ENCODE results near the gene NPR2.

Gene NPR2

GRCh38 chr9:35791297-35791921, at the start of gene NPR2:
Gene NPR2, plus strand, starts transcription at chr9:35791591. Its CDS starts 818 bp downstream, at chr9:35792409.
- no peak for DNase-seq

- DNase-seq, result no peak
Measured at GRCh38 chr9:35741740-35742139, 49.7 kb upstream of the NPR2 start.

GRCh38 chr9:35743452-35743851, 47.9 kb upstream of the NPR2 start:
- no peak for DNase-seq

DNA sequence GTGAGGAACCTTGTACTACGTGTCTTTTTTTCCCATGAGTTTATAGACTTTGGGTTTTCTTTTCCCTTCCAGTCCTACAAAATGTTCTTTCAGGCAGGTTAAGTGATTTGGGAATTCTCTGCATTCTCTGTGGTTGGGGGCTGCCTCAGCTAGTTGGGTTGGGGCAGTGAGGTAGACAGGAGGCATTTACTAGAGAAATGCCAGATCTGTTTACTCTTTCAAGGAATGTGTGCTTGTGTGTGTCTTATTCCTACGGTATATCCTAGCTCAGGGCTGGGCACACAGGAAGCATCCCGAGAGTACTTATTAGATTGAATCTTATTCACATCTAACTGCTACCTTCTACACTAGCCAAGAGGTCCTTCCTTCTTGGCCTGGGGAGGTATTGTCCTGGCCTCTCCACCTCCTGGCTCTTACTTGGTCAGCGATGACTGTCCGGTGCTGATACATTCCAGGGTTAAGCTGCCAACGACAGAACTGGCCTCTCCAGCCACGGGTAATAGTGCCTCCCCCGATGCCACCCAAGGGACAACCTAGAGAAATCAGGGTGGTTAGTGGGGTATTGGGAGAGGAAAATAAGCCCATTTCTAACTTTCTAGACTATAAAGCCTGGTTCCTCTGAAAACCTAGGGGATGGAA, 47.4 kb upstream of the NPR2 start:
- no peak for DNase-seq

GRCh38 chr9:35745569-35745968, 45.8 kb upstream of the NPR2 start:
- DNase-seq, result no peak

DNA sequence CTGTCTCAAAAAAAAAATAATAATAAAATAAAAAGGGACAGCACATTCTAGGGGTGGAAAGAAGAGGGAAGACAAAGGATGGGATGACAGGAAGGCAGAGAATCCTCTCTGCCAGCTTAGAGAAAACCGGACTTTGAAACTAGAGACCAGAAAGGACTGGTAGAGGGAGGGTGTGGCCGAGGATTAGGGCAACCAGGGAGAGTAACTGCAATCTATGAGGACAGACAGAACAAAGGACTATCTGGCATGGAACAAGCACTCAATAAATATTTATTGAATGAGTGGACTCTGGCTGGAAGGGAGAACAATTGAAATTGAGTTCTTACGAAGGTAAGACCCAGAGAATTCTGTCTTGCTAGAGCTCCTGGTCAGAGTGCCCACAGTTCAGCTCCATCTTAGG, 44.8 kb upstream of the NPR2 start:
- no peak for DNase-seq

- no peak for DNase-seq
Measured at GRCh38 chr9:35748242-35748857, 43.0 kb upstream of the NPR2 start.

DNA sequence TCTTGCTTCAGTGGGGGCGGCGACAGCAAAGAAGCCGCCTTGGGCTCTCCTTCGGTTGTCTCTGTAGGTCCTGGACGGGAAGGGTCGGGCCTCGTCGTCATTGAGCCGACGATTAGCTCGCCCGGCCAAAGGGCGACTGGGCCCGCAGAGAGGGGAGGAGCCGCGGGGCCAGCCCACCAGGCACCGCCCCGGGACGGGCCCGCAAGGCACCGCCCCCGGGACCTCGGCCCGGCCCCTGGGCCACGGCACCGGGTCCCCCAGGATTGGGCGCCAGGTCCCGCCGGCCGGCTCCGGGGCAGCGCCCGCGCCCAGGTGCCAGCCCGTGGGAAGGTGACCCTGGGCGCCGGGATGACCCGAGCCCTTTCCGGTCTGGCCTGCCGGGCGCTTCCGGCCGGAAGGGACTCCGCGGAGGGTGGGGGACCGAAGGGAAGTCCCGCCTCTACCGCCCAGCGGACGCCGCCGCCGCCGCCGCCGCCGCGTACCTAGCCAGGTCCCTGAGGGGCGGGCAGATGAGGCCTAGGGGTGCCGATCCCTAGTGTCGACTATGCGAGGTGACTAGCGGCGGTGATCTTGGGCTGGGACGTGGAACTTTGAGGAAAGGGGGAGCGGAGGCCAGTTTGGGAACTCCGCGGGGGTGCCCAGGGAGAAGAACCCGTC, 42.4 kb upstream of the NPR2 start, which contains the start of the genes GBA2 and RGP1:
GBA2 (minus strand) TSS at position 371 of the 657 bp plus-strand sequence. CDS start 524 bp downstream, outside the sequence.
RGP1 (plus strand) TSS at position 430 of the 657 bp plus-strand sequence. CDS start 469 bp downstream, outside the sequence.
- DNase-seq, result peak; percentile 82

- DNase-seq, result no peak
Measured at GRCh38 chr9:35749515-35750255, 41.7 kb upstream of the NPR2 start.

- no peak for DNase-seq
Measured at GRCh38 chr9:35750256-35750531, 41.2 kb upstream of the NPR2 start.

DNA sequence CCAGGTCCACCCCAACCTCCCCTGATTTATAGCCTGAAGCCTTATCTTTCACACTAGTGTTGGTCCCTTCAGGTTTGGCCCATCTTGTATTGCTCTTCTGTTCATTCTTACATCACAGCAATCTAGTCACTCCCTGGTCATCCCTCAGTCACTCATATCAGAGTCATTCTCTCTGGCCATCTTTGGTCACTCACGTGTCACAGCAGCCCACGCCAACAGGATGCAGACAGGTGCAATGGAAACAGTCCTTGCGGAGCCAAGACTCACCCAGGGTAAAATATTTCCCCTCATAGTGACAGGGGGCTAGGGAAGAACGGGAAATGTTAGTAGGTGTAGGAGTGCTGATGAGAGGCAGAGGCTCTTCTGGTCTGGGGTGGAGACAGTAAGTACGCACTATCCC, 37.9 kb upstream of the NPR2 start:
- DNase-seq, result no peak

GRCh38 chr9:35754264-35754663, 37.1 kb upstream of the NPR2 start, which contains the start of gene MSMP:
Gene MSMP, minus strand, starts transcription at chr9:35754276. Its CDS starts 147 bp downstream, at chr9:35754129.
- DNase-seq, result no peak

DNA sequence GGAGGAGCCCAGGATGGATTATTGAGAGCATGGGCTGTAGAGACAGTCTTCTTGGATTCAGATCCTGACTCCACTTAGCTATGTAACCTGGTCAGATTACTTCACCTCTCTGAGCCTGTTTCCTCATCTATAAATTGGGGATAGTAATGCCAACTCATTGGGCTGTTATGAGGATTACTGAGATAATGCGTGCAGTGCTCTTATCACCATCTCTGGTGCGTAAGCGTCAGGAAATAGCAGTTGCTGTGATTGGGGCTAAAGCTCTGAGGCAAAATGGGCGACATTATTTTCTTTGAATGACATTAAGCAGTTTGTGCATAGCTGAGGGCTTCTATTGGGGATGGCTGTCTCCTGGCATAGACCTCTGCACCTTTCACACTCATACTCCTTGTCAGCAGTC, 36.3 kb upstream of the NPR2 start:
- no peak for DNase-seq

- no peak for DNase-seq
Measured at GRCh38 chr9:35756275-35757225, 34.8 kb upstream of the NPR2 start.

DNA sequence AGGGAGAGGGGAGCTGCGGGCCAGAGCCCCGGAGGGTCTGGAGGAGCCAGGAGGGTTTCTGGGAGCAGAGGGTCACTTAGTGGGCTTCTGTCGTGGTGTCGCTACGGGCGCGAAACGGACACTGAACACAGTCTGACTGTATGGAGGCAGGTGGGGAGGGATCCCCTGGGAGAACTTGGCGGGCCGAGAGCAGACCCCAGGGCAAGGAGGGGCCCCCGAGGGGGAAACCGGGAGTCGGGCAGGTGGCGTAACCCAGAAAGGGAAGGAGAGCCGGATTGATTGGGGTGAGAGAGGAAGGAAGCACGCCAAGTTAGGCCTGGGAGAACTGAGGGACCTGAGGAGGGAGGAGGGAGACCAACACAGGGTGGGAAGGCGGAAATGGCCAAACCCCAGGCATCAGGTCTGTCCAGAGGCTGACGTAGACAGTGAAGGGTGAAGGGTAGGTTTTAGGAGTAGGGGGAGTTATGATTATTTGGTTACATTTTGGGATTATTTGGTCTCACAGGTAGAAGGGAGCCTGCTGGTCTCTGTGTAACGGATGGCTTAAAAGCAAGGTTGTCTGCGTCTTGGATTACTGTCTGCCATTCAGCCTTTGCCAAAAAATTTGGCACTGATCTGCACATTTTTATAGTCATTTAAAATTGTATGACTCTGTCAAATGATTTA, 34.0 kb upstream of the NPR2 start:
- no peak for DNase-seq

- no peak for DNase-seq
Measured at GRCh38 chr9:35757892-35758275, 33.5 kb upstream of the NPR2 start.

GRCh38 chr9:35758475-35759050, 32.8 kb upstream of the NPR2 start:
- DNase-seq, result no peak

GRCh38 chr9:35759795-35760194, 31.6 kb upstream of the NPR2 start:
- DNase-seq, result no peak

- DNase-seq, result no peak
Measured at GRCh38 chr9:35760651-35761050, 30.7 kb upstream of the NPR2 start.

GRCh38 chr9:35763181-35763580, 28.2 kb upstream of the NPR2 start:
- DNase-seq, result no peak

GRCh38 chr9:35763803-35764202, 27.6 kb upstream of the NPR2 start:
- DNase-seq, result no peak
